ENCODE results near the gene GPR27.

The GPR27 gene

GRCh38 chr3:71791634-71792033, 38.0 kb downstream of the GPR27 start:
- TF ChIP-seq, protein P1, sequence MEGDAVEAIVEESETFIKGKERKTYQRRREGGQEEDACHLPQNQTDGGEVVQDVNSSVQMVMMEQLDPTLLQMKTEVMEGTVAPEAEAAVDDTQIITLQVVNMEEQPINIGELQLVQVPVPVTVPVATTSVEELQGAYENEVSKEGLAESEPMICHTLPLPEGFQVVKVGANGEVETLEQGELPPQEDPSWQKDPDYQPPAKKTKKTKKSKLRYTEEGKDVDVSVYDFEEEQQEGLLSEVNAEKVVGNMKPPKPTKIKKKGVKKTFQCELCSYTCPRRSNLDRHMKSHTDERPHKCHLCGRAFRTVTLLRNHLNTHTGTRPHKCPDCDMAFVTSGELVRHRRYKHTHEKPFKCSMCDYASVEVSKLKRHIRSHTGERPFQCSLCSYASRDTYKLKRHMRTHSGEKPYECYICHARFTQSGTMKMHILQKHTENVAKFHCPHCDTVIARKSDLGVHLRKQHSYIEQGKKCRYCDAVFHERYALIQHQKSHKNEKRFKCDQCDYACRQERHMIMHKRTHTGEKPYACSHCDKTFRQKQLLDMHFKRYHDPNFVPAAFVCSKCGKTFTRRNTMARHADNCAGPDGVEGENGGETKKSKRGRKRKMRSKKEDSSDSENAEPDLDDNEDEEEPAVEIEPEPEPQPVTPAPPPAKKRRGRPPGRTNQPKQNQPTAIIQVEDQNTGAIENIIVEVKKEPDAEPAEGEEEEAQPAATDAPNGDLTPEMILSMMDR (IDR thresholded peaks at IDR 0.05): no peak
- Histone ChIP-seq H3K4me1 (ENCODE audit: control insufficient read depth in 1 of 2, insufficient read depth in 1 of 2, low read depth in 1 of 2, low read length in 1 of 2) (peaks cover 14 to 19% of the 10 kb centered on the region in 2 experiments), H3K27ac (no peak overlapping the region), H3K27me3 (no peaks in the 10 kb centered on the region), H3K4me3 (ENCODE audit: low read depth in 1 of 2, low read length in 1 of 2) (no peak overlapping the region), H3K36me3 (no peaks in the 10 kb centered on the region), H3K9me3 (no peaks in the 10 kb centered on the region)

DNA sequence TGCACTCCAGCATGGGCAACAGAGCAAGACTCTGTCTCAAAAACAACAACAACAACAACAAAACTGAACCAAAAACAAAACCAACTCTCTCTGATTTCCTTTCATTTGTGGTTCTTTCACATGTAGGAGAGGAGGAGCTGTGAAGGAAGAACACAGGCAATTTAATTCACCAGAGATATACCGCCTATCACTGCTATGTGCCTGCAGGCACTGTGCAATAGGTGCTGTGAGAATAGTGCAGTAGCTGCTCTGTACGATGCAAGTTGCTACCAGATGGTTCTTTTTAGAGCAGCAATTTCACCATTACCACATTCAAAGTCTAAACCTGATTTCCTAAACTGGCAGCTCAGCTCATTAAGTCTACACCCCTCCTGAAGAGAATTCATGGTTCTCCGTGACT, 42.6 kb downstream of the GPR27 start:
- Histone ChIP-seq H3K36me3 (no peaks in the 10 kb centered on the region), H3K27ac (no peak overlapping the region), H3K4me3 (ENCODE audit: low read depth in 1 of 2, low read length in 1 of 2) (no peak overlapping the region), H3K4me1 (ENCODE audit: control insufficient read depth in 1 of 2, insufficient read depth in 1 of 2, low read depth in 1 of 2, low read length in 1 of 2) (peaks cover 7 to 13% of the 10 kb centered on the region in 2 experiments), H3K9me3 (no peaks in the 10 kb centered on the region), H3K27me3 (no peaks in the 10 kb centered on the region)
- TF ChIP-seq, protein P1 (IDR thresholded peaks at IDR 0.05): no peak

DNA sequence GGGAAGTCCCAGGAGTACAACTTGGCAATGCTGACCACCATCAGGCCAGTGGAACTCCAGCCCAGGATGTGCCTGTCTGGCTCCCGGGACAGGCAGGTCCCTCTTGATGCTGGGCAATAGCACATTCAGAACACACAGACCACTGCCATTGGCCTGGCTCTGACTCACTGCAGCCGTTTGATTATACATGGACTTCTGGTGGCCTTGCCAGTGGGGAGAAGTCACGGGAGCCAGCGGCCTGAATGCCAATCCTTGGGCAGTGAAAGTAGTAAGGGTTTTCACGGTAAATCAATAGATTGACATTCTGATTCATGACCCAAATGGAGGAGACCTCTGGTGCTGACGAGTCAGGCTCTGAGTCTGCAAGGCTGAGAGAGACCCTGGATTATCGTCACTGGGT, 43.8 kb downstream of the GPR27 start:
- Histone ChIP-seq H3K9me3 (no peaks in the 10 kb centered on the region), H3K27me3 (no peaks in the 10 kb centered on the region), H3K4me3 (ENCODE audit: low read depth in 1 of 2, low read length in 1 of 2) (no peak overlapping the region), H3K27ac (peak overlapping the region; percentile 18), H3K36me3 (no peaks in the 10 kb centered on the region), H3K4me1 (ENCODE audit: control insufficient read depth in 1 of 2, insufficient read depth in 1 of 2, low read depth in 1 of 2, low read length in 1 of 2) (peaks cover 14 to 19% of the 10 kb centered on the region in 2 experiments)
- TF ChIP-seq, protein P1 (IDR thresholded peaks at IDR 0.05): no peak

- Histone ChIP-seq H3K27me3 (no peaks in the 10 kb centered on the region), H3K4me3 (ENCODE audit: low read depth in 1 of 2, low read length in 1 of 2) (no peak overlapping the region), H3K27ac (no peak overlapping the region), H3K9me3 (no peaks in the 10 kb centered on the region), H3K4me1 (ENCODE audit: control insufficient read depth in 1 of 2, insufficient read depth in 1 of 2, low read depth in 1 of 2, low read length in 1 of 2) (peaks cover 34 to 36% of the 10 kb centered on the region in 2 experiments), H3K36me3 (no peaks in the 10 kb centered on the region)
- TF ChIP-seq, protein P1 (IDR thresholded peaks at IDR 0.05): no peak
Measured at GRCh38 chr3:71800023-71800422, 46.4 kb downstream of the GPR27 start.

DNA sequence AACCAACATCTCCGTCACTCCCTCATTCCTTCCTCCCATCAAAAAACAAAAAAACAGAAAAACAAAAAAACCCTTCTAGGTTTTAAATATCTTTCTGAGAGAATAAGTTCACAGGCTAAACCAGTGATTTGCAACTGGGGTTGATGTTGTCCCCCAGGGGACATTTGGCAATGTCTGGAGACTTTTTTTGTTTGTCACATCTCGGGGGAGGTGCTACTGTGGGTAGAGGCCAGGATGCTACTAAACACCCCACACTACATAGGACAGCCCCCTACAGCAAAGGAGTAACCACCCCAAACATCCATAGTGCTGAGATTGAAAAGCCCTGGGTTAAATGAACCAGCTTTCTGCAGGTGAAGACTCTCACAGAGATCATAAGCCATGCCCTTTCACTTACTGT, 48.3 kb downstream of the GPR27 start:
- TF ChIP-seq, protein P1 (IDR thresholded peaks at IDR 0.05): no peak
- peaks cover 54 to 56% of the 10 kb centered on the region in 2 experiments for H3K4me1 ChIP-seq (ENCODE audit: control insufficient read depth in 1 of 2, insufficient read depth in 1 of 2, low read depth in 1 of 2, low read length in 1 of 2)
- H3K27me3 ChIP-seq: no peaks in the 10 kb centered on the region
- H3K36me3 ChIP-seq: no peaks in the 10 kb centered on the region
- no peak overlapping the region for H3K4me3 ChIP-seq (ENCODE audit: low read depth in 1 of 2, low read length in 1 of 2)
- peak overlapping the region; percentile 8 for H3K27ac ChIP-seq
- no peaks in the 10 kb centered on the region for H3K9me3 ChIP-seq

DNA sequence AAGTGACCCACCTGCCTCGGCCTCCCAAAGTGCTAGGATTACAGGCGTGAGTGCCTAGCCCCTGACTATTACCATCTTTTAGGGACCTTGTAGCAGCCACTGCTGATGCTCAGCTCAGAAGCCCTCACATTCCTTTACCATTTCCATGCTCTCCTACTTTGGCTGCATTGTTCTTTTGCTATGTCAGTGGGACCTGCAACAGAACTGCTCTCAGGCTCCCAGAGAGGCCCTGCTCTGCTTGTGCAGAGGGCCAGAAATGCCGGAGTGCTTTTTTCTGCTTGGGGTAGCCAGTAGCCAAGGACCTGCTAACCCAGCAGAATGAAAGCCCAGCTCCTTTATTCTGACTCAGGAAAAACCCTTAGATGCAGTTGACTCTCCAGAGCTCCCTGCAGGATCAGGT, 49.6 kb downstream of the GPR27 start:
- Histone ChIP-seq H3K27me3 (no peaks in the 10 kb centered on the region), H3K4me3 (ENCODE audit: low read depth in 1 of 2, low read length in 1 of 2) (peak overlapping the region in 1 of 2 experiments; percentile 3)

More for the DNA sequence above, 49.6 kb downstream of the GPR27 start:
- TF ChIP-seq, protein P1 (IDR thresholded peaks at IDR 0.05): no peak
- no peaks in the 10 kb centered on the region for H3K36me3 ChIP-seq
- H3K9me3 ChIP-seq: no peaks in the 10 kb centered on the region
- peak overlapping the region; percentile 93 for H3K27ac ChIP-seq
- H3K4me1 ChIP-seq (ENCODE audit: control insufficient read depth in 1 of 2, insufficient read depth in 1 of 2, low read depth in 1 of 2, low read length in 1 of 2): peaks cover 55 to 60% of the 10 kb centered on the region in 2 experiments

Measured in neutrophil (primary cell).